Osteoblast (primary cell): ENCODE measurements around the gene MARK3. TPM values are rescaled to one million over a fixed set of nuclear protein-coding genes. Genes with fewer than 3 reads are reported as not detected.
A peak's percentile ranks its signal among the peaks of the same experiment; 100 is the strongest.

Experiments used
- DNase-seq: peaks from one replicate; pipeline ENCODE4 v3.0.0; 2011; ENCODE audit warnings: low spot score, mixed read lengths; ENCODE audit not compliant: insufficient read length; ENCODE audit errors: missing footprints
- H2AFZ ChIP-seq: 2 replicates; pipeline ENCODE4 v1.6.0; 2011; ENCODE audit warnings: mild to moderate bottlenecking, low read length
- H3K27ac ChIP-seq: 2 replicates; pipeline ENCODE4 v1.5.1; 2011; ENCODE audit warnings: mild to moderate bottlenecking, low read depth, low read length, moderate library complexity
- H3K27me3 ChIP-seq: 2 replicates; pipeline ENCODE4 v1.6.0; 2012; ENCODE audit warnings: mild to moderate bottlenecking, control low read depth, inconsistent platforms, low read length, moderate library complexity; ENCODE audit not compliant: insufficient read depth
- H3K36me3 ChIP-seq: 2 replicates; pipeline ENCODE4 v1.5.1; 2011; ENCODE audit warnings: mild to moderate bottlenecking, low read length, control low read depth, moderate library complexity; ENCODE audit not compliant: insufficient read depth
- H3K4me1 ChIP-seq: 2 replicates; pipeline ENCODE4 v1.5.1; 2011; ENCODE audit warnings: mild to moderate bottlenecking, low read length, control low read depth, moderate library complexity; ENCODE audit not compliant: insufficient read depth
- H3K4me2 ChIP-seq: 2 replicates; pipeline ENCODE4 v1.6.0; 2011; ENCODE audit warnings: mild to moderate bottlenecking, low read length; ENCODE audit not compliant: insufficient read depth
- H3K4me3 ChIP-seq: fragments of 200-600 bp; sonication (generic); 3 replicates; pipeline ENCODE4 v1.5.1; 2012; ENCODE audit warnings: mild to moderate bottlenecking, low read length, inconsistent platforms; ENCODE audit not compliant: insufficient read depth
- H3K79me2 ChIP-seq: 2 replicates; pipeline ENCODE4 v1.6.0; 2012; ENCODE audit warnings: mild to moderate bottlenecking, low read length, control low read depth, inconsistent platforms; ENCODE audit not compliant: insufficient read depth
- H3K9me3 ChIP-seq: 2 replicates; pipeline ENCODE4 v1.5.1; 2011; ENCODE audit warnings: low read depth, low read length, control low read depth
- H4K20me1 ChIP-seq: 2 replicates; pipeline ENCODE4 v1.6.0; 2012; ENCODE audit warnings: mild to moderate bottlenecking, low read length, control low read depth; ENCODE audit not compliant: insufficient read depth
- CTCF ChIP-seq: IDR thresholded peaks from 2 replicates; pipeline ENCODE4 v1.5.1; 2011; ENCODE audit warnings: mild to moderate bottlenecking, low read depth, low read length, moderate library complexity; ENCODE audit errors: extremely low read depth
- total RNA-seq: library from RNA; depleted of rRNA; stranded (reverse); fragments of >200 nt; gene quantifications from 2 replicates; pipeline ENCODE4 v1.2.3, GENCODE V29; 2012

MARK3 gene
- total RNA-seq, 1 donor = 101 TPM

GRCh38 chr14:103432627-103433026, 47.4 kb downstream of the MARK3 start:
- TF ChIP-seq CTCF = no peak
- no peaks in the 10 kb centered on the region for H3K9me3 ChIP-seq
- no peak overlapping the region for H3K27ac ChIP-seq
- H2AFZ ChIP-seq = no peak overlapping the region
- no peak for DNase-seq
- peaks cover 7% of the 10 kb centered on the region for H3K36me3 ChIP-seq
- H3K27me3 ChIP-seq = no peaks in the 10 kb centered on the region
- H3K4me1 ChIP-seq = peaks cover 16% of the 10 kb centered on the region
- peaks cover 11% of the 10 kb centered on the region for H4K20me1 ChIP-seq
- H3K79me2 ChIP-seq = peaks cover 88% of the 10 kb centered on the region
- H3K4me2 ChIP-seq = no peak overlapping the region
- H3K4me3 ChIP-seq = no peak overlapping the region

GRCh38 chr14:103433916-103434563, 48.8 kb downstream of the MARK3 start:
- H3K4me3 ChIP-seq = no peak overlapping the region

GRCh38 chr14:103434868-103435442, 49.7 kb downstream of the MARK3 start:
- Histone ChIP-seq H2AFZ (no peak overlapping the region), H3K79me2 (peaks cover 90% of the 10 kb centered on the region), H3K4me2 (no peak overlapping the region), H3K27ac (peak overlapping the region; percentile 48), H3K4me3 (no peak overlapping the region), H3K9me3 (no peaks in the 10 kb centered on the region), H3K4me1 (peaks cover 7% of the 10 kb centered on the region), H3K36me3 (peaks cover 24% of the 10 kb centered on the region), H3K27me3 (no peaks in the 10 kb centered on the region), H4K20me1 (peaks cover 2% of the 10 kb centered on the region)
- no peak for DNase-seq
- peak; percentile 6 for TF ChIP-seq CTCF

More at GRCh38 chr14:103433916-103434563, 48.8 kb downstream of the MARK3 start:
- Histone ChIP-seq H4K20me1 (peaks cover 2% of the 10 kb centered on the region), H3K4me2 (no peak overlapping the region), H3K9me3 (no peaks in the 10 kb centered on the region), H3K79me2 (peaks cover 88% of the 10 kb centered on the region), H3K27me3 (no peaks in the 10 kb centered on the region), H3K4me1 (peaks cover 7% of the 10 kb centered on the region), H3K36me3 (peaks cover 16% of the 10 kb centered on the region), H3K27ac (no peak overlapping the region), H2AFZ (no peak overlapping the region)
- no peak for DNase-seq
- no peak for TF ChIP-seq CTCF

DNA sequence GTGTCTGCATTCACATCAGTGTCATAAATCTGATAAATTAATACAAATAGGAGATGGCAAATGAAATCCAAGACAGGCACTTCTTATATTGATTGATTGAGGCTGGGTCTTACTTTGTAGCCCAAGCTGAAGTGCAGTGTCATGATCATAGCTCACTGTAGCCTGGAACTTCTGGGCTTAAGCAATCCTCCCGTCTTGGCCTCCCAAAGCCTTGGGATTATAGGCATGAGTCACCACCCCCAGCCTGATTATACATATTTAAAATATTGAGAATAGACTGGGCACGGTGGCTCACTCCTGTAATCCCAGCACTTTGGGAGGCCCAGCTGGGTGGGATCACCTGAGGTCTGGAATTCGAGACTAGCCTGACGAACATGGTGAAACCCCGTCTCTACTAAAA, 51.3 kb downstream of the MARK3 start:
- H3K4me3 ChIP-seq = no peak overlapping the region
- DNase-seq = no peak
- peaks cover 91% of the 10 kb centered on the region for H3K79me2 ChIP-seq
- no peak for TF ChIP-seq CTCF
- peaks cover 7% of the 10 kb centered on the region for H3K4me1 ChIP-seq
- peaks cover 2% of the 10 kb centered on the region for H4K20me1 ChIP-seq
- no peaks in the 10 kb centered on the region for H3K9me3 ChIP-seq
- no peaks in the 10 kb centered on the region for H3K27me3 ChIP-seq
- no peak overlapping the region for H2AFZ ChIP-seq
- no peak overlapping the region for H3K27ac ChIP-seq
- H3K36me3 ChIP-seq = peaks cover 28% of the 10 kb centered on the region
- H3K4me2 ChIP-seq = no peak overlapping the region
